Neuronal stem cell (in vitro differentiated cells): ENCODE results near the gene C1GALT1.

ENCODE experiments used
- DNase-seq: peaks from one replicate; pipeline ENCODE4 v3.0.0-alpha.2; 2013; ENCODE audit warnings: low spot score
- H2AFZ ChIP-seq: one replicate; pipeline ENCODE4 v1.6.1; 2013; ENCODE audit warnings: mild to moderate bottlenecking, low read length, inconsistent platforms
- H2AK5ac ChIP-seq: 2 replicates; pipeline ENCODE4 v1.6.1; 2013; ENCODE audit warnings: low read depth, mild to moderate bottlenecking, inconsistent platforms, low read length, moderate library complexity, mixed read lengths
- H2BK120ac ChIP-seq: 2 replicates; pipeline ENCODE4 v1.6.1; 2013; ENCODE audit warnings: low read depth, mild to moderate bottlenecking, inconsistent platforms, low read length, moderate library complexity, mixed read lengths
- H2BK12ac ChIP-seq: one replicate; pipeline ENCODE4 v1.6.1; 2013; ENCODE audit warnings: low read length, inconsistent platforms
- H2BK15ac ChIP-seq: 2 replicates; pipeline ENCODE4 v1.6.1; 2013; ENCODE audit warnings: mild to moderate bottlenecking, low read length, inconsistent platforms, mixed read lengths
- H2BK5ac ChIP-seq: one replicate; pipeline ENCODE4 v1.6.1; 2013; ENCODE audit warnings: inconsistent platforms, mild to moderate bottlenecking, low read length, moderate library complexity
- H3K14ac ChIP-seq: one replicate; pipeline ENCODE4 v1.6.1; 2013; ENCODE audit warnings: low read length, inconsistent platforms
- H3K18ac ChIP-seq: 2 replicates; pipeline ENCODE4 v1.6.1; 2013; ENCODE audit warnings: low read length, inconsistent platforms
- H3K23ac ChIP-seq: 2 replicates; pipeline ENCODE4 v1.6.1; 2013; ENCODE audit warnings: low read depth, mild to moderate bottlenecking, mixed read lengths, low read length, inconsistent platforms; ENCODE audit not compliant: poor library complexity
- H3K27ac ChIP-seq: replicated peaks from 3 replicates; pipeline ENCODE4 v1.5.1; 2013; ENCODE audit warnings: low read length, inconsistent platforms
- H3K27me3 ChIP-seq, 3 experiments: 2 replicates each; pipeline ENCODE4 v1.6.1; 2013; ENCODE audit warnings: low read length in 3 of 3, mild to moderate bottlenecking in 2 of 3, inconsistent platforms in 1 of 3, low read depth in 1 of 3, mixed read lengths in 1 of 3, moderate library complexity in 1 of 3; ENCODE audit not compliant: control insufficient read depth in 3 of 3, insufficient read depth in 3 of 3
- H3K36me3 ChIP-seq, 2 donors: replicated peaks in 1 of 2; 2 replicates each; pipeline ENCODE4 v1.6.1; 2013; ENCODE audit warnings: low read length in 2 of 2; ENCODE audit not compliant: control insufficient read depth in 2 of 2, insufficient read depth in 2 of 2
- H3K4ac ChIP-seq: 2 replicates; pipeline ENCODE4 v1.6.1; 2013; ENCODE audit warnings: inconsistent platforms, mild to moderate bottlenecking, low read length, moderate library complexity
- H3K4me1 ChIP-seq, 2 donors: 1 replicate in 1 of 2; 2 replicates in 1 of 2; pipeline ENCODE4 v1.6.1; 2013; ENCODE audit warnings: low read length in 2 of 2, low read depth in 1 of 2; ENCODE audit not compliant: control insufficient read depth in 2 of 2, insufficient read depth in 1 of 2
- H3K4me2 ChIP-seq: one replicate; pipeline ENCODE4 v1.6.1; 2013; ENCODE audit warnings: mild to moderate bottlenecking, low read length, inconsistent platforms; ENCODE audit not compliant: insufficient read depth, poor library complexity, severe bottlenecking
- H3K4me3 ChIP-seq, 2 donors: 2 replicates each; pipeline ENCODE4 v1.5.1; 2013; ENCODE audit warnings: low read length in 2 of 2, mild to moderate bottlenecking in 2 of 2, inconsistent platforms in 1 of 2, moderate library complexity in 1 of 2
- H3K79me1 ChIP-seq: one replicate; pipeline ENCODE4 v1.6.1; 2013; ENCODE audit warnings: low read depth, mild to moderate bottlenecking, inconsistent platforms, low read length, moderate library complexity
- H3K9ac ChIP-seq: one replicate; pipeline ENCODE4 v1.6.1; 2013; ENCODE audit warnings: mild to moderate bottlenecking, low read depth, low read length, inconsistent platforms; ENCODE audit not compliant: poor library complexity
- H3K9me3 ChIP-seq, 2 donors: replicated peaks in 1 of 2; 2 replicates each; pipeline versions ENCODE3 to v1.6.1; 2013; ENCODE audit warnings: low read length in 2 of 2, mild to moderate bottlenecking in 2 of 2, inconsistent platforms in 1 of 2, low read depth in 1 of 2, mixed read lengths in 1 of 2, moderate library complexity in 1 of 2; ENCODE audit not compliant: control insufficient read depth in 2 of 2, insufficient read depth in 1 of 2
- H4K8ac ChIP-seq: one replicate; pipeline ENCODE4 v1.6.1; 2013; ENCODE audit warnings: low read depth, mild to moderate bottlenecking, inconsistent platforms, low read length, moderate library complexity
- H4K91ac ChIP-seq: one replicate; pipeline ENCODE4 v1.6.1; 2013; ENCODE audit warnings: low read length, low read depth, mild to moderate bottlenecking, inconsistent platforms; ENCODE audit not compliant: poor library complexity
- WGBS, 2 donors: extraction: QIAGEN DNeasy Blood & Tissue Kit; methylation state at CpG; one replicate each; pipeline ENCODE4 v1.1.7; 2013; ENCODE audit warnings: missing lambda C conversion rate in 2 of 2, mixed read lengths in 1 of 2; ENCODE audit not compliant: insufficient read length in 2 of 2, insufficient replicate concordance in 1 of 2; ENCODE audit errors: extremely low coverage in 2 of 2; 5-methylcytosine and 5-hydroxymethylcytosine counted together

C1GALT1 gene

GRCh38 chr7:7266257-7266881 is 84.0 kb downstream of the C1GALT1 start:
- H2BK120ac ChIP-seq = no peak overlapping the region
- DNase-seq = no peak
- H3K9ac ChIP-seq = no peak overlapping the region
- no peak overlapping the region for H2BK15ac ChIP-seq
- no peaks in the 10 kb centered on the region for H3K79me1 ChIP-seq
- H4K91ac ChIP-seq = no peak overlapping the region
- no peak overlapping the region for H3K4me3 ChIP-seq
- peaks cover 0 to 6% of the 10 kb centered on the region in 2 donors for H3K4me1 ChIP-seq
- H3K18ac ChIP-seq = no peak overlapping the region
- H3K14ac ChIP-seq = no peak overlapping the region
- H2AFZ ChIP-seq = peak overlapping the region; percentile 13
- no peak overlapping the region for H3K27ac ChIP-seq
- H3K4ac ChIP-seq = no peak overlapping the region
- no peak overlapping the region for H3K4me2 ChIP-seq
- H3K23ac ChIP-seq = no peak overlapping the region
- H2BK12ac ChIP-seq = no peak overlapping the region
- no peak overlapping the region for H4K8ac ChIP-seq
- no peaks in the 10 kb centered on the region for H3K36me3 ChIP-seq
- no CpG with 5 or more reads among the region's 6 CpGs for WGBS, 2 donors
- no peaks in the 10 kb centered on the region for H3K27me3 ChIP-seq
- no peak overlapping the region for H2BK5ac ChIP-seq
- no peak overlapping the region for H2AK5ac ChIP-seq
- peaks cover 0 to 1% of the 10 kb centered on the region in 2 donors for H3K9me3 ChIP-seq

- H3K4me2 ChIP-seq = no peak overlapping the region
- H2BK15ac ChIP-seq = no peak overlapping the region
- peak overlapping the region; percentile 67 for H3K14ac ChIP-seq
- no CpG with 5 or more reads among the region's 10 CpGs for WGBS, 2 donors
- H3K4me1 ChIP-seq = peaks cover 1 to 9% of the 10 kb centered on the region in 2 donors
- no peak overlapping the region for H2BK5ac ChIP-seq
- no peaks in the 10 kb centered on the region for H3K36me3 ChIP-seq
- DNase-seq = no peak
- H3K4ac ChIP-seq = no peak overlapping the region
- peak overlapping the region; percentile 27 for H3K18ac ChIP-seq
- peaks cover 0 to 4% of the 10 kb centered on the region in 2 donors for H3K9me3 ChIP-seq
- peak overlapping the region; percentile 1 for H4K8ac ChIP-seq
- no peak overlapping the region for H2BK120ac ChIP-seq
- no peak overlapping the region for H3K9ac ChIP-seq
- H3K27ac ChIP-seq = no peak overlapping the region
- H3K27me3 ChIP-seq = no peaks in the 10 kb centered on the region
- H4K91ac ChIP-seq = no peak overlapping the region
- no peak overlapping the region for H3K23ac ChIP-seq
- no peak overlapping the region for H2BK12ac ChIP-seq
- H2AK5ac ChIP-seq = peak overlapping the region; percentile 28
- no peak overlapping the region for H2AFZ ChIP-seq
- H3K79me1 ChIP-seq = no peaks in the 10 kb centered on the region
- H3K4me3 ChIP-seq = no peak overlapping the region
Observed at GRCh38 chr7:7271094-7271874, 88.9 kb downstream of the C1GALT1 start.

GRCh38 chr7:7272294-7272693 is 90.0 kb downstream of the C1GALT1 start:
- H3K79me1 ChIP-seq = no peaks in the 10 kb centered on the region
- no peak overlapping the region for H4K8ac ChIP-seq
- H2AFZ ChIP-seq = no peak overlapping the region
- peaks cover 1 to 7% of the 10 kb centered on the region in 2 donors for H3K4me1 ChIP-seq
- no peaks in the 10 kb centered on the region for H3K36me3 ChIP-seq
- H2BK5ac ChIP-seq = no peak overlapping the region
- no peak overlapping the region for H2BK12ac ChIP-seq
- H2BK120ac ChIP-seq = no peak overlapping the region
- DNase-seq = no peak
- H3K4ac ChIP-seq = no peak overlapping the region
- H3K14ac ChIP-seq = no peak overlapping the region
- no peak overlapping the region for H3K4me2 ChIP-seq
- no peak overlapping the region for H3K9ac ChIP-seq
- no peak overlapping the region for H4K91ac ChIP-seq
- H3K27ac ChIP-seq = no peak overlapping the region
- no peak overlapping the region for H3K18ac ChIP-seq
- H3K27me3 ChIP-seq = no peaks in the 10 kb centered on the region
- no peak overlapping the region for H2BK15ac ChIP-seq
- no peak overlapping the region for H3K4me3 ChIP-seq
- peaks cover 0 to 4% of the 10 kb centered on the region in 2 donors for H3K9me3 ChIP-seq
- no peak overlapping the region for H2AK5ac ChIP-seq
- no peak overlapping the region for H3K23ac ChIP-seq
- WGBS, 2 donors = no CpG with 5 or more reads among the region's 1 CpG

- H3K4me3 ChIP-seq = no peak overlapping the region
- WGBS, 2 donors = no CpG with 5 or more reads among the region's 3 CpGs
- no peak for DNase-seq
Observed at GRCh38 chr7:7274782-7275181, 92.4 kb downstream of the C1GALT1 start.

More at GRCh38 chr7:7274782-7275181, 92.4 kb downstream of the C1GALT1 start:
- H2AFZ ChIP-seq = no peak overlapping the region
- H3K18ac ChIP-seq = no peak overlapping the region
- H2BK5ac ChIP-seq = no peak overlapping the region
- H3K27me3 ChIP-seq = no peaks in the 10 kb centered on the region
- H2AK5ac ChIP-seq = no peak overlapping the region
- no peaks in the 10 kb centered on the region for H3K36me3 ChIP-seq
- no peak overlapping the region for H2BK12ac ChIP-seq
- no peak overlapping the region for H4K8ac ChIP-seq
- H3K4me2 ChIP-seq = no peak overlapping the region
- H2BK15ac ChIP-seq = no peak overlapping the region
- no peak overlapping the region for H3K27ac ChIP-seq
- peaks cover 0 to 4% of the 10 kb centered on the region in 2 donors for H3K9me3 ChIP-seq
- H3K4me1 ChIP-seq = peaks cover 1 to 4% of the 10 kb centered on the region in 2 donors
- H3K79me1 ChIP-seq = no peaks in the 10 kb centered on the region
- H3K9ac ChIP-seq = no peak overlapping the region
- H3K4ac ChIP-seq = no peak overlapping the region
- no peak overlapping the region for H3K23ac ChIP-seq
- H2BK120ac ChIP-seq = no peak overlapping the region
- H3K14ac ChIP-seq = no peak overlapping the region
- H4K91ac ChIP-seq = no peak overlapping the region
